Measurements from ENCODE around the gene KMO. TPM values are rescaled to one million over a fixed set of nuclear protein-coding genes. Genes with fewer than 3 reads are reported as not detected.

Gene KMO
- total RNA-seq, 1 experiment from 2014 or later: not detected

DNA sequence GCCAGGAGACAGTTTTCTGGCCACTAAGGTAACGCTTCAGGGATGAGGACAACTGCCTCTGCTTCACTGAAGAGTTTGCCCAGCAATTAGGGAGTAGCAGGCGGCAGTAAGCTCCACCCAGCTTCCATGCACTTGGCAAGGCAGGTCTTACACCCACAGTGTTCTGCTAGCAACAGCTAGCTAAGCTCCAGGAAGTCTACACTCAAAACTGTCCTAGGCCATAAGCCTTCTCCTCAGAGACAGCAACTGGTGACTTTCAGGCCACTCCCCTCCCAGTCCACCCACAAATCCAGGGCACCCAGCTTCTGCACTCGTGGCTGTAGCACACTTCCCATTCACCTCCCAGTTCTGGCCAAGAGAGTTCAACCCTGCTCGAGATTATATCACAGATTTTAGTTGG is 47.3 kb downstream of the KMO start:
- H3K18ac ChIP-seq (ENCODE audit: insufficient read length, low read depth, low read length): no peak overlapping the region
- DNase-seq: no peak
- peaks cover 0 to 4% (median 0%) of the 10 kb centered on the region in 3 experiments; a peak in 1 of 7 replicates for H3K36me3 Mint-ChIP-seq (ENCODE audit: insufficient read depth in 1 of 3, low read depth in 3 of 3)
- H3K4me1 ChIP-seq (ENCODE audit: insufficient read depth, low read length): no peaks in the 10 kb centered on the region
- H4K91ac ChIP-seq (ENCODE audit: insufficient read length, low read depth, low read length): no peak overlapping the region
- no peak overlapping the region for H3K27ac ChIP-seq (ENCODE audit: insufficient read length, low read depth, low read length)
- no peak overlapping the region; the same call in 1 of the 2 replicates for H3K14ac ChIP-seq (ENCODE audit: insufficient read depth, low read length)
- no peak overlapping the region for H4K5ac ChIP-seq (ENCODE audit: insufficient read length, low read depth, low read length)
- no peak overlapping the region for H2AFZ ChIP-seq (ENCODE audit: low read length)
- no peak overlapping the region for H3K56ac ChIP-seq (ENCODE audit: insufficient read length, low read depth, low read length)
- TF ChIP-seq, protein P1, sequence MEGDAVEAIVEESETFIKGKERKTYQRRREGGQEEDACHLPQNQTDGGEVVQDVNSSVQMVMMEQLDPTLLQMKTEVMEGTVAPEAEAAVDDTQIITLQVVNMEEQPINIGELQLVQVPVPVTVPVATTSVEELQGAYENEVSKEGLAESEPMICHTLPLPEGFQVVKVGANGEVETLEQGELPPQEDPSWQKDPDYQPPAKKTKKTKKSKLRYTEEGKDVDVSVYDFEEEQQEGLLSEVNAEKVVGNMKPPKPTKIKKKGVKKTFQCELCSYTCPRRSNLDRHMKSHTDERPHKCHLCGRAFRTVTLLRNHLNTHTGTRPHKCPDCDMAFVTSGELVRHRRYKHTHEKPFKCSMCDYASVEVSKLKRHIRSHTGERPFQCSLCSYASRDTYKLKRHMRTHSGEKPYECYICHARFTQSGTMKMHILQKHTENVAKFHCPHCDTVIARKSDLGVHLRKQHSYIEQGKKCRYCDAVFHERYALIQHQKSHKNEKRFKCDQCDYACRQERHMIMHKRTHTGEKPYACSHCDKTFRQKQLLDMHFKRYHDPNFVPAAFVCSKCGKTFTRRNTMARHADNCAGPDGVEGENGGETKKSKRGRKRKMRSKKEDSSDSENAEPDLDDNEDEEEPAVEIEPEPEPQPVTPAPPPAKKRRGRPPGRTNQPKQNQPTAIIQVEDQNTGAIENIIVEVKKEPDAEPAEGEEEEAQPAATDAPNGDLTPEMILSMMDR (conservative IDR thresholded peaks at IDR 0.05): no peak
- no CpG with 5 or more reads among the region's 4 CpGs for WGBS (ENCODE audit: extremely low coverage, insufficient read length, low lambda C conversion rate)
- no peaks in the 10 kb centered on the region for H3K9me3 ChIP-seq (ENCODE audit: control insufficient read depth, low read depth, low read length)
- H3K79me1 ChIP-seq (ENCODE audit: insufficient read depth, low read depth, low read length, poor library complexity, severe bottlenecking): no peaks in the 10 kb centered on the region
- H3K27ac Mint-ChIP-seq: no peak overlapping the region
- H2BK15ac ChIP-seq (ENCODE audit: low read depth, low read length): no peak overlapping the region
- H3K9ac ChIP-seq (ENCODE audit: extremely low read depth, insufficient read length, low read length): no peak overlapping the region
- H2BK20ac ChIP-seq (ENCODE audit: low read depth, low read length, poor library complexity, severe bottlenecking): no peak overlapping the region
- H4K8ac ChIP-seq (replicated peaks; ENCODE audit: insufficient read length, low read depth, low read length): no peak overlapping the region
- peaks cover 0 to 8% of the 10 kb centered on the region in 2 experiments; a peak in 1 of 4 replicates for H3K4me1 Mint-ChIP-seq
- no peak overlapping the region for H2BK5ac ChIP-seq (ENCODE audit: insufficient read length, low read length)
- H3K4me3 Mint-ChIP-seq: no peak overlapping the region
- H3K4me2 ChIP-seq (ENCODE audit: insufficient read depth, insufficient read length, low read length): no peak overlapping the region
- no peak overlapping the region for H3T11ph ChIP-seq (ENCODE audit: low read length)
- H3K79me2 ChIP-seq (ENCODE audit: insufficient read depth, low read length): no peaks in the 10 kb centered on the region
- H3K23me2 ChIP-seq (ENCODE audit: insufficient read length, low read depth, low read length, poor library complexity, severe bottlenecking): no peaks in the 10 kb centered on the region
- H3K23ac ChIP-seq (ENCODE audit: insufficient read length, low read depth, low read length): no peak overlapping the region
- no peak overlapping the region for H2BK12ac ChIP-seq (ENCODE audit: insufficient read length, low read depth, low read length)
- H3K9me3 Mint-ChIP-seq: no peaks in the 10 kb centered on the region; a peak in 3 of 5 replicates
- no peaks in the 10 kb centered on the region for H3K27me3 Mint-ChIP-seq (ENCODE audit: low read depth)
- no peaks in the 10 kb centered on the region for H4K20me1 ChIP-seq (ENCODE audit: control insufficient read depth, insufficient read depth, insufficient read length)
- no peak overlapping the region for H2BK120ac ChIP-seq (ENCODE audit: low read depth, low read length, poor library complexity, severe bottlenecking)
- no peaks in the 10 kb centered on the region for H3K27me3 ChIP-seq (ENCODE audit: insufficient read depth, low read length)
- no peak overlapping the region for H2AK5ac ChIP-seq (ENCODE audit: insufficient read length, low read length)
- no peak overlapping the region for H3K4ac ChIP-seq (ENCODE audit: low read depth, low read length)
